IMR-90 (cell line): ENCODE data around the gene PRELID2. TPM values are rescaled to one million over a fixed set of nuclear protein-coding genes. Genes with fewer than 3 reads are reported as not detected.

Source experiments
- ATAC-seq: fragments of 200-7000 bp; cut with Tn5 transposase; 2 replicates; pipeline ENCODE4 v1.9.1; 2020; ENCODE audit warnings: low read depth, mild to moderate bottlenecking, moderate library complexity
- BruUV-seq: library from RNA; stranded (reverse); fragments of 400-500 nt; replicated peaks from 2 replicates; lab custom pipeline; 2021; lab: Mats Ljungman, UMichigan
- CTCF ChIA-PET: fragments of 300-600 bp; formaldehyde crosslinking; extraction: SDS; loops from one replicate; lab custom pipeline; 2021; ENCODE audit warnings: antibody characterized with exemption; lab: Yijun Ruan, JAX
- POLR2A ChIA-PET: fragments of 300-600 bp; sonication (Branson Sonifier 250); formaldehyde crosslinking; loops from one replicate; lab custom pipeline; 2022; ENCODE audit warnings: antibody characterized with exemption; ENCODE audit not compliant: unreplicated experiment; lab: Charles Lee
- DNase-seq: peaks from one replicate; pipeline ENCODE4 v3.0.0; 2013
- H2AFZ ChIP-seq: replicated peaks from 2 replicates; pipeline ENCODE3; 2013; ENCODE audit warnings: low read length, mild to moderate bottlenecking; ENCODE audit not compliant: poor library complexity
- H2AK5ac ChIP-seq: 2 replicates; pipeline ENCODE4 v1.6.1; 2013; ENCODE audit warnings: low read depth, low read length, inconsistent platforms
- H2AK9ac ChIP-seq: replicated peaks from 2 replicates; pipeline ENCODE3; 2013; ENCODE audit warnings: mild to moderate bottlenecking, low read depth, low read length, moderate library complexity; ENCODE audit not compliant: poor library complexity
- H2BK120ac ChIP-seq: 2 replicates; pipeline ENCODE4 v1.6.1; 2013; ENCODE audit warnings: low read depth, low read length, inconsistent platforms
- H2BK15ac ChIP-seq: 3 replicates; pipeline ENCODE4 v1.6.1; 2013; ENCODE audit warnings: low read depth, low read length, inconsistent platforms
- H2BK20ac ChIP-seq: 2 replicates; pipeline ENCODE4 v1.6.1; 2013; ENCODE audit warnings: low read depth, mild to moderate bottlenecking, inconsistent platforms, low read length, moderate library complexity
- H2BK5ac ChIP-seq: 2 replicates; pipeline ENCODE4 v1.6.1; 2013; ENCODE audit warnings: mild to moderate bottlenecking, low read depth, low read length, inconsistent platforms; ENCODE audit not compliant: poor library complexity, severe bottlenecking
- H3K14ac ChIP-seq: replicated peaks from 2 replicates; pipeline ENCODE4 v1.6.1; 2013; ENCODE audit warnings: low read depth, low read length, inconsistent platforms
- H3K18ac ChIP-seq: 2 replicates; pipeline ENCODE4 v1.6.1; 2013; ENCODE audit warnings: low read depth, low read length, control low read depth
- H3K23ac ChIP-seq: 2 replicates; pipeline ENCODE4 v1.6.1; 2013; ENCODE audit warnings: low read depth, low read length, inconsistent platforms
- H3K27ac ChIP-seq: 2 replicates; pipeline ENCODE4 v1.5.1; 2013; ENCODE audit warnings: mild to moderate bottlenecking, control low read depth, low read length; ENCODE audit not compliant: insufficient read depth
- H3K27me3 ChIP-seq: 2 replicates; pipeline ENCODE4 v1.6.1; 2013; ENCODE audit warnings: low read length; ENCODE audit not compliant: control insufficient read depth, insufficient read depth
- H3K36me3 ChIP-seq: 2 replicates; pipeline ENCODE4 v1.6.1; 2013; ENCODE audit warnings: low read length, mixed read lengths; ENCODE audit not compliant: control insufficient read depth, insufficient read depth
- H3K4ac ChIP-seq: 2 replicates; pipeline ENCODE4 v1.6.1; 2013; ENCODE audit warnings: low read depth, low read length, inconsistent platforms
- H3K4me1 ChIP-seq: 2 replicates; pipeline ENCODE4 v1.6.1; 2013; ENCODE audit warnings: low read length, mixed read lengths; ENCODE audit not compliant: control insufficient read depth, insufficient read depth
- H3K4me2 ChIP-seq: 2 replicates; pipeline ENCODE4 v1.6.1; 2013; ENCODE audit warnings: low read depth, mild to moderate bottlenecking, control low read depth, low read length, moderate library complexity
- H3K4me3 ChIP-seq: 2 replicates; pipeline ENCODE4 v1.5.1; 2013; ENCODE audit warnings: low read depth, mild to moderate bottlenecking, control low read depth, low read length, moderate library complexity; ENCODE audit not compliant: insufficient read depth
- H3K56ac ChIP-seq: 2 replicates; pipeline ENCODE4 v1.6.1; 2013; ENCODE audit warnings: low read length, inconsistent platforms; ENCODE audit not compliant: insufficient read depth; ENCODE audit errors: extremely low read depth
- H3K79me1 ChIP-seq, 2 experiments: 2 replicates each; pipeline ENCODE4 v1.6.1; 2013; ENCODE audit warnings: low read length in 2 of 2, inconsistent platforms in 1 of 2, low read depth in 1 of 2
- H3K9ac ChIP-seq: 2 replicates; pipeline ENCODE4 v1.6.1; 2013; ENCODE audit warnings: low read depth, low read length, control low read depth
- H3K9me1 ChIP-seq: 2 replicates; pipeline ENCODE4 v1.6.1; 2013; ENCODE audit warnings: low read length, inconsistent platforms; ENCODE audit not compliant: insufficient read depth
- H3K9me3 ChIP-seq: 2 replicates; pipeline ENCODE4 v1.6.1; 2013; ENCODE audit warnings: low read length; ENCODE audit not compliant: control insufficient read depth, insufficient read depth
- H4K20me1 ChIP-seq: 2 replicates; pipeline ENCODE4 v1.6.1; 2013; ENCODE audit warnings: low read length, inconsistent platforms; ENCODE audit not compliant: insufficient read depth
- H4K5ac ChIP-seq: 2 replicates; pipeline ENCODE4 v1.6.1; 2013; ENCODE audit warnings: mild to moderate bottlenecking, low read depth, low read length, control low read depth
- H4K8ac ChIP-seq, 2 experiments: 2 replicates each; pipeline ENCODE4 v1.6.1; 2013; ENCODE audit warnings: low read depth in 2 of 2, low read length in 2 of 2, control low read depth in 1 of 2, inconsistent platforms in 1 of 2
- H4K91ac ChIP-seq: 2 replicates; pipeline ENCODE4 v1.6.1; 2013; ENCODE audit warnings: low read depth, low read length, inconsistent platforms; ENCODE audit not compliant: insufficient read depth
- CEBPB ChIP-seq: IDR thresholded peaks from 2 replicates; pipeline ENCODE4 v1.6.1; 2012; ENCODE audit warnings: low read depth, low read length, improper control_type of control experiment
- CHD1 ChIP-seq: IDR thresholded peaks from 2 replicates; pipeline ENCODE4 v1.6.1; 2012; ENCODE audit warnings: low read depth, low read length, improper control_type of control experiment
- MAFK ChIP-seq: IDR thresholded peaks from 2 replicates; pipeline ENCODE4 v1.6.1; 2012; ENCODE audit warnings: low read depth, low read length, improper control_type of control experiment
- MAZ ChIP-seq: IDR thresholded peaks from 2 replicates; pipeline ENCODE4 v1.6.1; 2012; ENCODE audit warnings: low read depth, mild to moderate bottlenecking, low read length, improper control_type of control experiment, moderate library complexity, borderline replicate concordance
- MXI1 ChIP-seq: IDR thresholded peaks from 2 replicates; pipeline ENCODE4 v1.6.1; 2012; ENCODE audit warnings: low read depth, mild to moderate bottlenecking, low read length, moderate library complexity, borderline replicate concordance
- NFE2L2 ChIP-seq: fragments of 150-350 bp; IDR thresholded peaks from 2 replicates; pipeline ENCODE4 v1.6.1; 2016; ENCODE audit warnings: low read depth, mild to moderate bottlenecking, low read length
- POLR2A ChIP-seq: IDR thresholded peaks from 2 replicates; pipeline ENCODE4 v1.6.1; 2012; ENCODE audit warnings: mild to moderate bottlenecking, low read depth, low read length
- RAD21 ChIP-seq: IDR thresholded peaks from 2 replicates; pipeline ENCODE4 v1.6.1; 2012; ENCODE audit warnings: low read length, improper control_type of control experiment
- RCOR1 ChIP-seq: IDR thresholded peaks from 2 replicates; pipeline ENCODE4 v1.6.1; 2012; ENCODE audit warnings: mild to moderate bottlenecking, low read length, improper control_type of control experiment; ENCODE audit not compliant: insufficient replicate concordance
- SMC3 ChIP-seq: fragments of 150-350 bp; IDR thresholded peaks from 2 replicates; pipeline ENCODE4 v1.6.1; 2016; ENCODE audit warnings: low read depth, mild to moderate bottlenecking, antibody characterized with exemption, low read length, moderate library complexity
- WGBS, 2 experiments: methylation state at CpG; one replicate each; pipeline versions ENCODE4 v1.1.5 to v1.1.7; 2013; ENCODE audit warnings: missing lambda C conversion rate in 2 of 2; ENCODE audit not compliant: insufficient read length in 1 of 2; ENCODE audit errors: extremely low coverage in 2 of 2; 5-methylcytosine and 5-hydroxymethylcytosine counted together
- dilution Hi-C: fragments of 300-500 bp; cut with HindIII; formaldehyde crosslinking; loops from one replicate; pipeline ENCODE4 v1.14.3; 2018; ENCODE audit warnings: low sequenced_read_pairs; ENCODE audit not compliant: unreplicated experiment
- in situ Hi-C: fragments of 300-500 bp; cut with MboI; formaldehyde crosslinking; loops from 3 replicates; pipeline ENCODE4 v1.14.3; 2019; ENCODE audit warnings: low sequenced_read_pairs, inconsistent platforms, mixed read lengths
- intact Hi-C: fragments of 100-400 bp; cut with micrococcal nuclease; formaldehyde crosslinking; loops from 2 replicates; pipeline ENCODE4 v1.10.0; 2022
- polyA plus RNA-seq, 3 experiments: library from polyadenylated mRNA; depleted of rRNA; stranded (reverse); fragments of >200 nt; gene quantifications; 2 replicates each; pipeline ENCODE4 v1.2.3, GENCODE V29; 2012; ENCODE audit warnings: low replicate concordance in 1 of 3
- total RNA-seq: library from RNA; depleted of rRNA; stranded (reverse); fragments of >200 nt; gene quantifications from 2 replicates; pipeline ENCODE4 v1.2.3, GENCODE V29; 2012

Gene PRELID2
- total and polyA plus RNA-seq, 2 of the 4 experiments (the other 2 are of a cell fraction): 4.9 to 8.6 TPM

GRCh38 chr5:145791866-145792265 lies 43.3 kb downstream of the PRELID2 start:
- H3K36me3 ChIP-seq: no peaks in the 10 kb centered on the region
- no peak for ATAC-seq
- BruUV-seq: no TSS peak
- H3K9me1 ChIP-seq: no peaks in the 10 kb centered on the region
- no peaks in the 10 kb centered on the region for H3K9me3 ChIP-seq
- H3K4ac ChIP-seq: no peak overlapping the region
- H2AFZ ChIP-seq: no peak overlapping the region
- in situ Hi-C loops (no loop called here), intact Hi-C loops (no loop called here), dilution Hi-C loops (no loop called here)
- no peak overlapping the region for H4K8ac ChIP-seq
- DNase-seq: no peak
- H2BK15ac ChIP-seq: no peak overlapping the region
- H3K23ac ChIP-seq: no peak overlapping the region
- CTCF ChIA-PET: no interaction called here
- no peak overlapping the region for H3K27ac ChIP-seq
- H2BK20ac ChIP-seq: no peak overlapping the region
- H4K91ac ChIP-seq: no peak overlapping the region
- no peaks in the 10 kb centered on the region for H3K27me3 ChIP-seq
- H2BK120ac ChIP-seq: no peak overlapping the region
- no peak overlapping the region for H2AK5ac ChIP-seq
- no peak overlapping the region for H3K56ac ChIP-seq
- H2AK9ac ChIP-seq: no peak overlapping the region
- H3K18ac ChIP-seq: no peak overlapping the region
- 87% methylated on average over 4 of the region's 9 CpGs; no CpG with 5 or more reads in 1 of the 2 experiments for WGBS, 2 experiments
- no peak overlapping the region for H3K4me2 ChIP-seq
- H3K4me1 ChIP-seq: no peaks in the 10 kb centered on the region
- 0 out of 4 replicates have a peak, but pooled peaks cover 0 to 2% of the 10 kb centered on the region in 2 experiments for H3K79me1 ChIP-seq
- H3K14ac ChIP-seq: no peak overlapping the region
- no peak overlapping the region for H4K5ac ChIP-seq
- H4K20me1 ChIP-seq: no peaks in the 10 kb centered on the region
- H3K9ac ChIP-seq: no peak overlapping the region
- no peak overlapping the region for H2BK5ac ChIP-seq
- H3K4me3 ChIP-seq: no peak overlapping the region
- POLR2A ChIA-PET: no interaction called here
- TF ChIP-seq NFE2L2 (no peak), MAZ (no peak), RCOR1 (no peak), CEBPB (no peak), MAFK (no peak), CHD1 (no peak), RAD21 (no peak), MXI1 (no peak), POLR2A (no peak), SMC3 (no peak)
